ENCODE data around the gene PRG2.

PRG2 gene

DNA sequence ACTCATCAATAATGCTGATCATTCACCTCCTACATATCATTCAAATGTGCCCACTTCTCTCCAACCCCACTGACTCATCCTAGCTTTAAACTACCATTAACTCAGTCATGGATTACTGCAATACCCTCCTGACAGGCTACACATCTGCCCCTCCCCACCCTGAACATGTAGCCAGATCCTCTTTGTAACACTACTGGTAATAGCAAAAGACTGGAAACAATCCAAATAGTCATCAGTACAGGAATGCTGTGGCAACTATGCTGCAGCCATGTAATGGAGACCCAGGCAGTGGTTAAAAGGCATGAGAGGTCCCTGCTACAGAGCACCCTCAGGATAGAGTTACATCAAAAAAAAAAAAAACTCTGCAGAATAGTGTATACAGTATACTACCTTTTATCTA, 19.8 kb upstream of the PRG2 start:
- TF ChIP-seq FOXP2 (optimal IDR thresholded peaks at IDR 0.05; ENCODE audit: borderline replicate concordance, extremely low read depth, extremely low read length, insufficient read depth), result no peak
- no peak for TF ChIP-seq TAF1 (IDR thresholded peaks at IDR 0.05; ENCODE audit: borderline replicate concordance, insufficient read depth, low read length)

DNA sequence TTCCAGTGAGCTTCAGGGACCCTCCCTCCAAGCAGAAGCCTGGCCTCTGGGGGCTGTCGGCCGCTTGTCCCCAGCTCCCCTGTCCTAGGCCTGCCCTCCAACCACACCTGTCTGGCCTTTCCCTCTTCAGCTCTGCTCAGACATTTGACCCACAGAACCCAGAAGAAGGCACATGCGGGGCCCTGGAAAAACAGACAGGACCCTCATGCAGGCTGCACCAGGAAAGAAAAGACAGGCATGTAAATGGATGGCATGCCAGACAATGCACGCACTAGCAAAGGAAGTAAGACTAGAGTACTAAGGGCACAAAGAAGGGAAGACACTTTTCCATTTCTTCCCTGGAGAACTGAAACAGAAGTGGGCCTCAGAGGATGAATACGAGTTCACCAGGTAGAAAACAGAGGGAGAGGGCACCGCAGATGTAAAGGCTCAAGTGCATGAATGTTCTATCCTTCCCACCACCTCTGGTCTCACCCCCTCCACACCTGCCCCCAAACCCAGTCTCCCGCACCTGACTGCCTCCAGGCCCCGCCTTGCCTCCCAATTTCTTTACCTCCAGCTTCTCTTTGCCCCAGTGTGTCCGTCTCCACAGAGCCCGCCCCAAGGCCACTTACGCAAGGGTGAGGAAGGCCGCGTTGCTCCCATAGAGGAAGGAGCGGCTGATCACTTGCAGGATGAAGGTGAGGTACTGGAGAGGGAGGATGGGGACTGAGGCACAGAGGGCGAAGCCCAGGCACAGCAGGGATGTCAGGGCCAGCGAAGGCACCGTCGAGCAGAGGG, 19.1 kb upstream of the PRG2 start:
- TF ChIP-seq, protein P1, sequence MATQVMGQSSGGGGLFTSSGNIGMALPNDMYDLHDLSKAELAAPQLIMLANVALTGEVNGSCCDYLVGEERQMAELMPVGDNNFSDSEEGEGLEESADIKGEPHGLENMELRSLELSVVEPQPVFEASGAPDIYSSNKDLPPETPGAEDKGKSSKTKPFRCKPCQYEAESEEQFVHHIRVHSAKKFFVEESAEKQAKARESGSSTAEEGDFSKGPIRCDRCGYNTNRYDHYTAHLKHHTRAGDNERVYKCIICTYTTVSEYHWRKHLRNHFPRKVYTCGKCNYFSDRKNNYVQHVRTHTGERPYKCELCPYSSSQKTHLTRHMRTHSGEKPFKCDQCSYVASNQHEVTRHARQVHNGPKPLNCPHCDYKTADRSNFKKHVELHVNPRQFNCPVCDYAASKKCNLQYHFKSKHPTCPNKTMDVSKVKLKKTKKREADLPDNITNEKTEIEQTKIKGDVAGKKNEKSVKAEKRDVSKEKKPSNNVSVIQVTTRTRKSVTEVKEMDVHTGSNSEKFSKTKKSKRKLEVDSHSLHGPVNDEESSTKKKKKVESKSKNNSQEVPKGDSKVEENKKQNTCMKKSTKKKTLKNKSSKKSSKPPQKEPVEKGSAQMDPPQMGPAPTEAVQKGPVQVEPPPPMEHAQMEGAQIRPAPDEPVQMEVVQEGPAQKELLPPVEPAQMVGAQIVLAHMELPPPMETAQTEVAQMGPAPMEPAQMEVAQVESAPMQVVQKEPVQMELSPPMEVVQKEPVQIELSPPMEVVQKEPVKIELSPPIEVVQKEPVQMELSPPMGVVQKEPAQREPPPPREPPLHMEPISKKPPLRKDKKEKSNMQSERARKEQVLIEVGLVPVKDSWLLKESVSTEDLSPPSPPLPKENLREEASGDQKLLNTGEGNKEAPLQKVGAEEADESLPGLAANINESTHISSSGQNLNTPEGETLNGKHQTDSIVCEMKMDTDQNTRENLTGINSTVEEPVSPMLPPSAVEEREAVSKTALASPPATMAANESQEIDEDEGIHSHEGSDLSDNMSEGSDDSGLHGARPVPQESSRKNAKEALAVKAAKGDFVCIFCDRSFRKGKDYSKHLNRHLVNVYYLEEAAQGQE (IDR thresholded peaks at IDR 0.05; ENCODE audit: insufficient read depth in 1 of 2, low read depth in 2 of 2, low read length in 2 of 2), result no peak
- TF ChIP-seq POLR2AphosphoS5 (IDR thresholded peaks at IDR 0.05; ENCODE audit: low read depth, low read length) (no peak), TAF1 (IDR thresholded peaks at IDR 0.05; ENCODE audit: borderline replicate concordance, insufficient read depth, low read length) (no peak), SIN3A (IDR thresholded peaks at IDR 0.05; ENCODE audit: borderline replicate concordance, insufficient read depth, low read length) (no peak), FOXP2 (optimal IDR thresholded peaks at IDR 0.05; ENCODE audit: borderline replicate concordance, extremely low read depth, extremely low read length, insufficient read depth) (no peak)

DNA sequence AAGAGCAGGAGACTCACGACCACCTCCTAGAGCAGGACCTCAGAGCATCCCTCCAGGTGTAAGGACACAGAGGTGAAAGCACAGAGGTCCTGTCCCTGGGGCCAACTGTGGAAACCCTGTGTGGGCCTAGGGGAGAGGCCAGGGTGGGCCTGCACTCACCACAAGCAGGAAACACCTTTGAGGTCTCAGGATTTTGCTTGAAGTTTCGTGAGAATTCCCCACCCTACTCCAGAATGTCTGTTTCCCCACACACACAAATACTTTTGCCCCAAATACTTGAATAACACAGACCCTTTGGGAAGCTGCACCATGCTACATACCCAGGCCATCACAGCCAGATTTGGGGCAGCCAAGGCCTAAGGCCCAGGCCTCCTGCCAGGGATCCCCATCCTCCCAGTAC, 18.3 kb upstream of the PRG2 start:
- TF ChIP-seq SIN3A (IDR thresholded peaks at IDR 0.05; ENCODE audit: borderline replicate concordance, insufficient read depth, low read length), result no peak
- TF ChIP-seq POLR2AphosphoS5 (IDR thresholded peaks at IDR 0.05; ENCODE audit: low read depth, low read length), result no peak
- TF ChIP-seq FOXP2 (optimal IDR thresholded peaks at IDR 0.05; ENCODE audit: borderline replicate concordance, extremely low read depth, extremely low read length, insufficient read depth), result no peak
- no peak for TF ChIP-seq TAF1 (IDR thresholded peaks at IDR 0.05; ENCODE audit: borderline replicate concordance, insufficient read depth, low read length)
- TF ChIP-seq, protein P1 (IDR thresholded peaks at IDR 0.05; ENCODE audit: insufficient read depth in 1 of 2, low read depth in 2 of 2, low read length in 2 of 2), result no peak

DNA sequence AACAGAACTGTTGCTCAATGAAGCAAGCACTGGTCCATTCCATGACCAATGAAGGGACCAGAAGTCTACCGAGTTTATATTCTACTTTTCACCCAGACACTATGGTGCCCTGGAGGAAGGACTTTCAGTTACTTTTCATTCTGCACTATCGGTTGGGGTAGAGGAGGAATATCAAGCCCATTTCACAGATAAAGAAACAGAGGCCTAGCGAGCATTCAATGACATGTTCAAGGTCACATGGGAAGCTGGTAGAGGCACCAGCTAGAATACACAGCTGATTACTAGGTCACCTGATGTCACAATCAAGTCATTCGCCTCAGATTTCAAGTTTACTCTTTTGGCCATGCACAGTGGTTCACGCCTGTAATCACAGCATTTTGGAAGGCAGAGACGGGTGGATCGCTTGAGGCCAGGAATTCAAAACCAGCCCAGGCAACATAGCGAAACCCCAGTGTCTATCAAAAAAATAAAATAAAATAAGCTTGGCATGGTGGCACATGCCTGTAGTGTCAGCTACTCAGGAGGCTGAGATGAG, 17.6 kb upstream of the PRG2 start:
- TF ChIP-seq POLR2AphosphoS5 (IDR thresholded peaks at IDR 0.05; ENCODE audit: low read depth, low read length), result no peak
- TF ChIP-seq, protein P1 (IDR thresholded peaks at IDR 0.05; ENCODE audit: insufficient read depth in 1 of 2, low read depth in 2 of 2, low read length in 2 of 2), result no peak
- TF ChIP-seq SIN3A (IDR thresholded peaks at IDR 0.05; ENCODE audit: borderline replicate concordance, insufficient read depth, low read length), result no peak
- no peak for TF ChIP-seq FOXP2 (optimal IDR thresholded peaks at IDR 0.05; ENCODE audit: borderline replicate concordance, extremely low read depth, extremely low read length, insufficient read depth)
- no peak for TF ChIP-seq TAF1 (IDR thresholded peaks at IDR 0.05; ENCODE audit: borderline replicate concordance, insufficient read depth, low read length)

DNA sequence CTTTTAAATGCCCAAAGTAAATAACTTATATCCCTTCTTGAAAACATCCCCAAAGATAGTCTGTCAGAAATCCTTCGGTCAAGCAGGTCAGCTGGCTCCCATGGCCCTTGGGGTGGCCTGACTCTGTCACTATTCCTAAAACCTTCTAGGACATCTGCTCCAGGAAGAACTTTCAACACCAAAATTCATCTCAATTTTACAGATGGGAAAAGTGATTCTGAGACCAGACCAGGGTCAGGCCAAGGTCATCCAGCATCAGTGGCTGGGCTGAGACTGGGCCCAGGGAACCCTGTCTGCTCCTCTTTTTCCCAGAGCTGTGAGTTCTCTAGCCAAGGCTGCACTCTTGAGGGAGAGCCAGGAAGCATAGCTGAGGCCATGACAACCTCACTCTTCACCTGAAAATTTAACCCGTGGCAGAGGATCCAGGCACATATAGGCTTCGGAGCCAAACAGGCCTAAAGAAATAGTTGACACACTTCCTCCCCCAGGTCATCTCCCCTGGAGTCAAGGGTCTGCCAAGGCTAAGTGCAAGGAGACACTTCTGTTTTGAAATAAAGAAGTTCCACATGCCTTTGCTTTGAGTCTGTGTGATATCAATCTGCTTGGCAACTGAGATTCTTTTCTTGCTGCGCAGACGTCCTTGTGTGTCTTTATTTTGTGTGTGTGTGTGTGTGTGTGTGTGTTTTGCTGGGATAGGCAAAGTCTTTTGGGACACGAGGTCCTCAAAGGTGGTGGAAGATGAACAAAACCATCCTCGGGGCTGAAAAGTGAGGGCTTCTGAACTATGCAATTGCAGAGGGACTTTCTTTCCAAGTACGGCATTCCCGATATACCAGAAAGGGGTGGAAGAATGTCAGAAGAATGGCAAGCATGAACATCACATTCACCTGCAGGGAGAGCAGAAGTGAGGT, 16.8 kb upstream of the PRG2 start:
- TF ChIP-seq SIN3A (IDR thresholded peaks at IDR 0.05; ENCODE audit: borderline replicate concordance, insufficient read depth, low read length), result no peak
- TF ChIP-seq, protein P1 (IDR thresholded peaks at IDR 0.05; ENCODE audit: insufficient read depth in 1 of 2, low read depth in 2 of 2, low read length in 2 of 2), result no peak
- TF ChIP-seq FOXP2 (optimal IDR thresholded peaks at IDR 0.05; ENCODE audit: borderline replicate concordance, extremely low read depth, extremely low read length, insufficient read depth), result no peak
